Esophagus muscularis mucosa (tissue), 4 donors: ENCODE measurements around the gene SLC29A2. TPM values are rescaled to one million over a fixed set of nuclear protein-coding genes. Genes with fewer than 3 reads are reported as not detected.

Experiments
- DNase-seq: peaks from one replicate; pipeline ENCODE4 v3.0.0-alpha.2; 2017; ENCODE audit errors: extremely low spot score
- H3K27ac ChIP-seq, 4 donors: fragments of 200-600 bp; sonication (generic); replicated peaks in 1 of 4; 1 replicate in 3 of 4; 2 replicates in 1 of 4; pipeline ENCODE4 v1.5.1; 2016 to 2019; ENCODE audit warnings: mild to moderate bottlenecking in 1 of 4
- H3K27me3 ChIP-seq, 4 donors: fragments of 200-600 bp; sonication (generic); one replicate each; pipeline versions ENCODE4 v1.5.1 to v1.6.0; 2016 to 2019
- H3K36me3 ChIP-seq, 4 donors: fragments of 200-600 bp; sonication (generic); one replicate each; pipeline ENCODE4 v1.5.1; 2016 to 2019
- H3K4me1 ChIP-seq, 4 donors: fragments of 200-600 bp; sonication (generic); one replicate each; pipeline ENCODE4 v1.5.1; 2016 to 2019
- H3K4me3 ChIP-seq, 4 donors: fragments of 200-600 bp; sonication (generic); 1 replicate in 2 of 4; 2 replicates in 2 of 4; pipeline ENCODE4 v1.5.1; 2016 to 2019; ENCODE audit warnings: mild to moderate bottlenecking in 4 of 4, moderate library complexity in 1 of 4
- H3K9me3 ChIP-seq, 4 donors: fragments of 200-600 bp; sonication (generic); 1 replicate in 3 of 4; 2 replicates in 1 of 4; pipeline ENCODE4 v1.5.1; 2016 to 2019
- EP300 ChIP-seq: sonication (generic); formaldehyde crosslinking; IDR thresholded peaks from one replicate; pipeline ENCODE4 v1.6.1; 2017; ENCODE audit warnings: antibody characterized with exemption
- POLR2A ChIP-seq: fragments of 450-650 bp; IDR thresholded peaks from one replicate; pipeline ENCODE4 v1.6.1; 2017; ENCODE audit warnings: antibody characterized with exemption, moderate library complexity, mild to moderate bottlenecking, low read depth
- POLR2AphosphoS5 ChIP-seq, 2 donors: sonication (generic); formaldehyde crosslinking; IDR thresholded peaks; one replicate each; pipeline ENCODE4 v1.6.1; 2017; ENCODE audit warnings: antibody characterized with exemption in 2 of 2
- WGBS: methylation state at CpG from one replicate; pipeline ENCODE4 v1.1.5; 2018; 5-methylcytosine and 5-hydroxymethylcytosine counted together
- intact Hi-C: fragments of 100-400 bp; cut with DNase I; formaldehyde crosslinking; loops from one replicate; pipeline ENCODE4 v1.15.1; 2023
- total RNA-seq, 4 donors: library from RNA; depleted of rRNA; stranded (reverse); fragments of >200 nt; gene quantifications; one replicate each; pipeline versions ENCODE4 v1.1.0 to v1.2.1, GENCODE V29; 2016
- TF ChIP-seq, protein P1 (sequence below), 3 experiments: fragments of 200-600 bp in 2 of 3; fragments of 450-650 bp in 1 of 3; sonication (generic) in 2 of 3; IDR thresholded peaks; one replicate each; pipeline ENCODE4 v1.5.1; 2017 to 2019; ENCODE audit warnings: antibody characterized with exemption in 3 of 3, mild to moderate bottlenecking in 2 of 3, moderate library complexity in 1 of 3

The SLC29A2 gene
- total RNA-seq, 4 donors from 2014 or later = 0.50 to 3.6 (median 1.7) TPM

DNA sequence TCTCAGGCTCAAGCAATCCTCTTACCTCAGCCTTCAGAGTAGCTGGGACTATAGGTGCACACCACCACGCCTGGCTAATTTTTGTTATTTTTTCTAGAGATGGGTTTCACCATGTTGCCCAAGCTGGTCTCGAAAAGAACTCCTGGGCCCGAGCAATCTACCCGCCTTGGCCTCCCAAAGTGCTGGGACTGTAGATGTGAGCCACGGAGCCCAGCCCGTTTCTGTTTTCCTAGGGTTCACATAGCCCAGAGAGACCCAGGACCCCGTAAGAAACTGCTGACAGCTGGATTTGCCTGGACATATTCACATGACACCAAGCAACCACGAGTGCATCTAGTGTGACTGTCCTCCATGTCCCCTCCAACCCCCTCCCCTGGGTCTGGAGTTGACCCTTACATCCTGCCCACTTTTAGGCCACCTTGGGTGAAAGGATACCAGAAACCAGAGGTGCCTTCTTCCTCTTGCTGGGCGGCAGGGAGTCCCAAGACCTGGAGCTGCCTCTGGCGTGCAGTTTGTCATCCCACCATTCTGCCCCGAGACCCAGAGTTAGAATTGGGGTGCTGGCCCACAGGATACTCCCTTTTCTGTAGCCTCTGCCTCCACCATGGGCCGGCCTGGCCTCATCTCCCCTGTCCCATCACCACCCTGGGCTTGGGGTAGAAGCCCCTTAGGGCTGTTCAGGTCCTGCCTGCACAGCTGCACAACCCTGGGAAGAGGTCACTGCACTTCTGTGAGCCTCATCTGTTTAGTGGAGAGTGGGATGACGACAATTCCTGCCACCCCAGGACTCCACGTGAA is 31.7 kb downstream of the SLC29A2 start:
- DNase-seq = no peak
- Histone ChIP-seq H3K9me3 (no peaks in the 10 kb centered on the region), H3K4me3 (no peak overlapping the region), H3K4me1 (peaks cover 31 to 47% (median 36%) of the 10 kb centered on the region in 4 donors), H3K27me3 (no peaks in the 10 kb centered on the region), H3K36me3 (peaks cover 31 to 56% (median 55%) of the 10 kb centered on the region in 4 donors), H3K27ac (no peak overlapping the region)
- TF ChIP-seq EP300 = no peak
- no peak for TF ChIP-seq POLR2A
- TF ChIP-seq, protein P1, sequence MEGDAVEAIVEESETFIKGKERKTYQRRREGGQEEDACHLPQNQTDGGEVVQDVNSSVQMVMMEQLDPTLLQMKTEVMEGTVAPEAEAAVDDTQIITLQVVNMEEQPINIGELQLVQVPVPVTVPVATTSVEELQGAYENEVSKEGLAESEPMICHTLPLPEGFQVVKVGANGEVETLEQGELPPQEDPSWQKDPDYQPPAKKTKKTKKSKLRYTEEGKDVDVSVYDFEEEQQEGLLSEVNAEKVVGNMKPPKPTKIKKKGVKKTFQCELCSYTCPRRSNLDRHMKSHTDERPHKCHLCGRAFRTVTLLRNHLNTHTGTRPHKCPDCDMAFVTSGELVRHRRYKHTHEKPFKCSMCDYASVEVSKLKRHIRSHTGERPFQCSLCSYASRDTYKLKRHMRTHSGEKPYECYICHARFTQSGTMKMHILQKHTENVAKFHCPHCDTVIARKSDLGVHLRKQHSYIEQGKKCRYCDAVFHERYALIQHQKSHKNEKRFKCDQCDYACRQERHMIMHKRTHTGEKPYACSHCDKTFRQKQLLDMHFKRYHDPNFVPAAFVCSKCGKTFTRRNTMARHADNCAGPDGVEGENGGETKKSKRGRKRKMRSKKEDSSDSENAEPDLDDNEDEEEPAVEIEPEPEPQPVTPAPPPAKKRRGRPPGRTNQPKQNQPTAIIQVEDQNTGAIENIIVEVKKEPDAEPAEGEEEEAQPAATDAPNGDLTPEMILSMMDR (IDR thresholded peaks at IDR 0.05) = no peak
- no peak for TF ChIP-seq POLR2AphosphoS5 (IDR thresholded peaks at IDR 0.05)
- intact Hi-C loops = loop anchor here (10.0 kb wide), 1 partner anchor 515 kb away; the partner anchor contains the start of gene LRFN4
- WGBS = 80% methylated on average over 13 of the region's 14 CpGs

DNA sequence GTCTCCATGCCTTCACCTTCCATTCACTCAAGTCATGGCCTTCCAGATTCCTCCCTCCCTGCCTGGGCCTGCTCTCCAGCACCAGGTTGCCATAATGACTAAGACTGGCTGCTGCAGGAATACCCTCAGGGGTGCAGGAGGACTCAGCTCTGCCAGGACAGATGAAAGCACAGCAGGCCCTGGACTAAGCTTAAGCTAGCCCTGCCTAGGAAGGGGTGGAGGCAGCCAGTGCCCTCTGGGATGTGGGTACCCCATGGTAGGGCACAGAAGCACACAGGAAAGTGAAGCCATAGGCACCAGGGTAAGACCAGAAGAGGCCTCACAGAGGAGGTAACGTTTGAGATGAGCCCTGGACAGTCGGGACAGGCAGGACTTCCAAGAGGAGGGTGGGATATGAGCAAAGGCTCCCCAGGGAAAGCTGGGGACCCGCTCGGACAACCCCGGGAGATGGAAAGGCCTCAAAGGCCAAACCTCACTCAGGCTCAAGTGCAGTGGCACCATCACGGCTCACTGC is 32.3 kb downstream of the SLC29A2 start:
- Histone ChIP-seq H3K9me3 (no peaks in the 10 kb centered on the region), H3K4me3 (no peak overlapping the region), H3K36me3 (peaks cover 31 to 61% (median 58%) of the 10 kb centered on the region in 4 donors), H3K27me3 (no peaks in the 10 kb centered on the region), H3K27ac (no peak overlapping the region), H3K4me1 (peaks cover 31 to 48% (median 40%) of the 10 kb centered on the region in 4 donors)
- DNase-seq = no peak
- no CpG with 5 or more reads among the region's 6 CpGs for WGBS
- intact Hi-C loops = no loop called here
- TF ChIP-seq, protein P1 (IDR thresholded peaks at IDR 0.05) = no peak
- TF ChIP-seq POLR2AphosphoS5 (IDR thresholded peaks at IDR 0.05) = no peak
- no peak for TF ChIP-seq EP300
- no peak for TF ChIP-seq POLR2A

DNA sequence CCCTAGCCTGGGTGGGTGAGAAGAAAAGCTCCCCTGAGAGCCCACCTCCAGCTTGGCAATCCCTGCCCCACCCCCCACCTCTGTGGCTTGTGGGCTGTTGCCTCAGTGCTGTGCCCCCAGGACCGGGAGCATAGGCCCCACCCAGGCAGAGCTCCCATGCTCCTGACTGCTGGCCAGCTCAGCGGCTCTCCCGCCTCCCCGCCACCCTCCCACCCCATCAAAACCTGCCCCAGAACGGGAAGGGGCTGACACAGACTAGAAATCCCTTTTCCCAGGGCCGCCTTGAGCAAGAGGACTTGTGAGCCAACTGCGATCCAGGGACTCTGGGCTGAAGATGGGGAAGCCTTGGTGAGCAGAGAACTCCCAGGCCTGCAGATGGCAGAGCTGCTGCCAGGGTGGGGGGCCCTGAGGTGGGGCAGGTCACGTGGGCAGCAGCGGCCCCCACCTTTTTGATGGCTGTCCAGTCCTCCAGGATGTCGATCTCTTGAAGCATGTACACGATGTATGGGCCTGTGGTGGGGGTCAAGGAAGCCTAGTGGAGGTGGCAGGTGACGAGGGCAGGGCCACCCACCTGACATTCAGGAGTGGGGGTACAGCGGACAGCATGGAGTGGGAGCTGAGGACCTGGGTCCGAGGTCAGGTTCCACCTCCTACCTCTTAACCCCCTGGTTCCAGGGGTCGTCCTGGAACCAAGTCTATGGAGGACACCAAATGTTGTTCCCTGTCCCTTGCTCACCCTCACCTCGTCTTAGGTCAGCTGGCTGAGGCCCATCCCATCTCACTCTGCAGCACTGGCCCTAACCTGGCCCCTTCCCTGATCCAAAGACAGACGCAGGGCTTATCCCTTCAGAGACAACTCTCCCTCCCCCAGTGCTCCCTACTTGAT is 33.0 kb downstream of the SLC29A2 start:
- H3K36me3 ChIP-seq = peaks cover 31 to 66% (median 64%) of the 10 kb centered on the region in 4 donors
- no peak overlapping the region for H3K27ac ChIP-seq
- WGBS = 90% methylated on average over 5 of the region's 17 CpGs
- H3K4me3 ChIP-seq = no peak overlapping the region
- no peaks in the 10 kb centered on the region for H3K27me3 ChIP-seq
- H3K4me1 ChIP-seq = peaks cover 24 to 41% (median 34%) of the 10 kb centered on the region in 4 donors
- H3K9me3 ChIP-seq = no peaks in the 10 kb centered on the region
- intact Hi-C loops = no loop called here
- DNase-seq = no peak
- TF ChIP-seq, protein P1 (IDR thresholded peaks at IDR 0.05) = no peak
- TF ChIP-seq POLR2A (no peak), EP300 (no peak), POLR2AphosphoS5 (IDR thresholded peaks at IDR 0.05) (no peak)

DNA sequence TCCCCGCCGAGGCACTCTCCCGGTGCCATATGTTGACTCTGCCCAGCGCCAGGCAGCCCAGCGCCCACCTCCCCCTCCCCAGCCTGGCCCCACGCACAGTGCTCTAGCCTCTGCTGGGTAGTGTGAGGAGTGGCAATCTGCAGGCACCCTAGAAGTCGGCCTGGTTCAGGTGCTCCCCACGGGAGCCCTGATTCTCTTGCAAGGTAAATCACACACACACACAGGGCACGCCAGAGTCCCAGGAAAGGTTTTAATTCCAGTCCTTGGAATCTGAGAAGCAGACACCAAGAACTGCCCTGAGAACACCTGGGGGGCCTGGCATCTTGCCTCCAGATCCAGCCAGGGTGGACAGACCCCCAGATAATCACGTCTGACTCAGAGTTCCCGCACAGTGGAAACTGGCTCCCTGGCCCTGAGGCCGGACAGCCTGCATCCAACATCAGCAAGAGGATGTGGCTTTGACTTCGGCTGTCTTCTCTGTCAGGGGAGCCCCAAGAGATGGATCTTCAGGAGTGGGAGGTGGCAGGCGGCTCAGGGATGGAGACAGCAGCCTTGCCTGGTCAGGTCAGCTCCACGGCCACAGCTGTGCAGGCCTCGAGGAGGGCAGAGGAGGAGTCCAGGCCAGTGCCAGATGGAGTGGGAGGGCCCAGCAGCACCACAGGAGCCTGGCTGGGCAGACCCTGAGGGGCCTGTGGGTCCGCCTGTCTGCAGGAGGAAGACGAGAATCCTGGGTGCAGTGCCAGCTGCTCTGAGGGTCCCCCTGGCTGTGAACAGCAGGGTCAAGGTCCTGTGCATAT is 34.3 kb downstream of the SLC29A2 start:
- intact Hi-C loops = no loop called here
- peaks cover 31 to 78% (median 75%) of the 10 kb centered on the region in 4 donors for H3K36me3 ChIP-seq

More for the DNA sequence above, 34.3 kb downstream of the SLC29A2 start:
- Histone ChIP-seq H3K27ac (peak overlapping the region in 3 of 4 donors; percentile 30 to 77 (median 68)), H3K4me3 (no peak overlapping the region), H3K9me3 (no peaks in the 10 kb centered on the region), H3K27me3 (no peaks in the 10 kb centered on the region), H3K4me1 (peaks cover 21 to 32% (median 29%) of the 10 kb centered on the region in 4 donors)
- TF ChIP-seq, protein P1 (IDR thresholded peaks at IDR 0.05) = no peak
- TF ChIP-seq POLR2A (no peak), EP300 (no peak), POLR2AphosphoS5 (IDR thresholded peaks at IDR 0.05) (no peak)
- DNase-seq = no peak
- WGBS = 65% methylated on average over 6 of the region's 18 CpGs
